GM12878 (cell line): ENCODE results near the gene TOP3A.

Experiments
- FOXK2 ChIP-seq: fragments of 450-650 bp; IDR thresholded peaks from 2 replicates; pipeline ENCODE4 v1.6.1; 2017; ENCODE audit warnings: mild to moderate bottlenecking, moderate library complexity
- HDAC6 ChIP-seq: fragments of 200-600 bp; sonication (generic); IDR thresholded peaks from one replicate; pipeline ENCODE4 v1.8.0; 2017; ENCODE audit warnings: antibody characterized with exemption; ENCODE audit not compliant: unreplicated experiment
- MYC ChIP-seq: IDR thresholded peaks from 2 replicates; pipeline ENCODE4 v1.6.1; 2011; ENCODE audit warnings: mild to moderate bottlenecking, low read length, moderate library complexity, inconsistent platforms; ENCODE audit not compliant: insufficient read depth, insufficient replicate concordance, insufficient read length, severe bottlenecking
- PML ChIP-seq: IDR thresholded peaks from 2 replicates; pipeline ENCODE4 v1.6.1; 2012; ENCODE audit warnings: low read length, inconsistent platforms
- POLR2A ChIP-seq: IDR thresholded peaks from 2 replicates; pipeline ENCODE4 v1.6.1; 2011; ENCODE audit warnings: low read depth, mild to moderate bottlenecking, low read length
- RAD21 ChIP-seq: IDR thresholded peaks from 2 replicates; pipeline ENCODE4 v1.6.1; 2011; ENCODE audit warnings: mild to moderate bottlenecking, low read depth, low read length, moderate library complexity; ENCODE audit not compliant: insufficient read depth
- YY1 ChIP-seq: IDR thresholded peaks from 2 replicates; pipeline ENCODE4 v1.6.1; 2011; ENCODE audit warnings: low read depth, mild to moderate bottlenecking, low read length
- ZNF384 ChIP-seq: IDR thresholded peaks from 2 replicates; pipeline ENCODE4 v1.6.1; 2012; ENCODE audit warnings: low read depth, mild to moderate bottlenecking, low read length, improper control_type of control experiment, borderline replicate concordance
- TF ChIP-seq, protein P1 (sequence below), 3 experiments: IDR thresholded peaks in 2 of 3; conservative IDR thresholded peaks in 1 of 3; 2 replicates each; pipeline ENCODE4 v1.5.1; 2011; ENCODE audit warnings: low read depth in 3 of 3, low read length in 3 of 3, mild to moderate bottlenecking in 3 of 3, control low read depth in 2 of 3, moderate library complexity in 2 of 3, inconsistent platforms in 1 of 3, mixed read lengths in 1 of 3; ENCODE audit not compliant: control insufficient read depth in 2 of 3, insufficient read depth in 1 of 3; ENCODE audit errors: extremely low read depth in 1 of 3
- TF ChIP-seq, protein P2 (sequence below): IDR thresholded peaks from 2 replicates; pipeline ENCODE4 v1.6.1; 2012; ENCODE audit warnings: mild to moderate bottlenecking, low read depth, low read length
- TF ChIP-seq, protein P3 (sequence below): IDR thresholded peaks from 2 replicates; pipeline ENCODE4 v1.6.1; 2011; ENCODE audit warnings: borderline replicate concordance, low read depth, mild to moderate bottlenecking, moderate library complexity, mixed read lengths, low read length; ENCODE audit not compliant: insufficient read depth; ENCODE audit errors: extremely low read length
- TF ChIP-seq, protein P4 (sequence below): fragments of 450-650 bp; IDR thresholded peaks from 2 replicates; pipeline ENCODE4 v1.6.1; 2017; ENCODE audit warnings: mild to moderate bottlenecking, moderate library complexity

DNA sequence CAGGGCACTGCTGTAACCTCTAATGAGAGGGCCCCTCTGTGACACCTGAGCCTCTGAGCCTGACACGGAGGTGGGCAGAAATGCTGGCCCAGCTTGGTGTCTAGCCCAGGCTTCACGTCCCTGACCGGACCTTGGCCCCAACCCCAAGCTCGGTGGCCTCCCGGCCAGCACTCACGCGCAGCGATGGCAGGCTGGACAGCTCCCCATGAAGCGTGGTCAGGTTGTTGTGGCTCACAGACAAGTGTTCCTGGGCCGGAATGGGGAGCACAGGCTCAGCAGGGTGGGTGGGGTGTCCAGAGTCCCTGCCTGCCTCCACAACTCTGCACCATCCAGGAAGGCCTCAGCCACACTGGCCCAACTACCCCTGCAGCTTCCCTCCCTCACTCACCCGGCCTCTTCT lies 58.4 kb downstream of the TOP3A start:
- TF ChIP-seq, protein P1, sequence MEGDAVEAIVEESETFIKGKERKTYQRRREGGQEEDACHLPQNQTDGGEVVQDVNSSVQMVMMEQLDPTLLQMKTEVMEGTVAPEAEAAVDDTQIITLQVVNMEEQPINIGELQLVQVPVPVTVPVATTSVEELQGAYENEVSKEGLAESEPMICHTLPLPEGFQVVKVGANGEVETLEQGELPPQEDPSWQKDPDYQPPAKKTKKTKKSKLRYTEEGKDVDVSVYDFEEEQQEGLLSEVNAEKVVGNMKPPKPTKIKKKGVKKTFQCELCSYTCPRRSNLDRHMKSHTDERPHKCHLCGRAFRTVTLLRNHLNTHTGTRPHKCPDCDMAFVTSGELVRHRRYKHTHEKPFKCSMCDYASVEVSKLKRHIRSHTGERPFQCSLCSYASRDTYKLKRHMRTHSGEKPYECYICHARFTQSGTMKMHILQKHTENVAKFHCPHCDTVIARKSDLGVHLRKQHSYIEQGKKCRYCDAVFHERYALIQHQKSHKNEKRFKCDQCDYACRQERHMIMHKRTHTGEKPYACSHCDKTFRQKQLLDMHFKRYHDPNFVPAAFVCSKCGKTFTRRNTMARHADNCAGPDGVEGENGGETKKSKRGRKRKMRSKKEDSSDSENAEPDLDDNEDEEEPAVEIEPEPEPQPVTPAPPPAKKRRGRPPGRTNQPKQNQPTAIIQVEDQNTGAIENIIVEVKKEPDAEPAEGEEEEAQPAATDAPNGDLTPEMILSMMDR (IDR thresholded peaks at IDR 0.05 in 2 of 3, conservative IDR thresholded peaks at IDR 0.05 in 1 of 3; ENCODE audit: control insufficient read depth in 2 of 3, extremely low read depth in 1 of 3, insufficient read depth in 1 of 3, low read depth in 3 of 3, low read length in 3 of 3), result no peak
- TF ChIP-seq MYC, result no peak
- TF ChIP-seq ZNF384, result no peak
- no peak for TF ChIP-seq FOXK2
- no peak for TF ChIP-seq RAD21
- no peak for TF ChIP-seq PML
- TF ChIP-seq, protein P2, sequence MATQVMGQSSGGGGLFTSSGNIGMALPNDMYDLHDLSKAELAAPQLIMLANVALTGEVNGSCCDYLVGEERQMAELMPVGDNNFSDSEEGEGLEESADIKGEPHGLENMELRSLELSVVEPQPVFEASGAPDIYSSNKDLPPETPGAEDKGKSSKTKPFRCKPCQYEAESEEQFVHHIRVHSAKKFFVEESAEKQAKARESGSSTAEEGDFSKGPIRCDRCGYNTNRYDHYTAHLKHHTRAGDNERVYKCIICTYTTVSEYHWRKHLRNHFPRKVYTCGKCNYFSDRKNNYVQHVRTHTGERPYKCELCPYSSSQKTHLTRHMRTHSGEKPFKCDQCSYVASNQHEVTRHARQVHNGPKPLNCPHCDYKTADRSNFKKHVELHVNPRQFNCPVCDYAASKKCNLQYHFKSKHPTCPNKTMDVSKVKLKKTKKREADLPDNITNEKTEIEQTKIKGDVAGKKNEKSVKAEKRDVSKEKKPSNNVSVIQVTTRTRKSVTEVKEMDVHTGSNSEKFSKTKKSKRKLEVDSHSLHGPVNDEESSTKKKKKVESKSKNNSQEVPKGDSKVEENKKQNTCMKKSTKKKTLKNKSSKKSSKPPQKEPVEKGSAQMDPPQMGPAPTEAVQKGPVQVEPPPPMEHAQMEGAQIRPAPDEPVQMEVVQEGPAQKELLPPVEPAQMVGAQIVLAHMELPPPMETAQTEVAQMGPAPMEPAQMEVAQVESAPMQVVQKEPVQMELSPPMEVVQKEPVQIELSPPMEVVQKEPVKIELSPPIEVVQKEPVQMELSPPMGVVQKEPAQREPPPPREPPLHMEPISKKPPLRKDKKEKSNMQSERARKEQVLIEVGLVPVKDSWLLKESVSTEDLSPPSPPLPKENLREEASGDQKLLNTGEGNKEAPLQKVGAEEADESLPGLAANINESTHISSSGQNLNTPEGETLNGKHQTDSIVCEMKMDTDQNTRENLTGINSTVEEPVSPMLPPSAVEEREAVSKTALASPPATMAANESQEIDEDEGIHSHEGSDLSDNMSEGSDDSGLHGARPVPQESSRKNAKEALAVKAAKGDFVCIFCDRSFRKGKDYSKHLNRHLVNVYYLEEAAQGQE, result no peak
- TF ChIP-seq, protein P3, sequence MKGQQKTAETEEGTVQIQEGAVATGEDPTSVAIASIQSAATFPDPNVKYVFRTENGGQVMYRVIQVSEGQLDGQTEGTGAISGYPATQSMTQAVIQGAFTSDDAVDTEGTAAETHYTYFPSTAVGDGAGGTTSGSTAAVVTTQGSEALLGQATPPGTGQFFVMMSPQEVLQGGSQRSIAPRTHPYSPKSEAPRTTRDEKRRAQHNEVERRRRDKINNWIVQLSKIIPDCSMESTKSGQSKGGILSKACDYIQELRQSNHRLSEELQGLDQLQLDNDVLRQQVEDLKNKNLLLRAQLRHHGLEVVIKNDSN, result no peak
- TF ChIP-seq HDAC6, result no peak
- TF ChIP-seq, protein P4, sequence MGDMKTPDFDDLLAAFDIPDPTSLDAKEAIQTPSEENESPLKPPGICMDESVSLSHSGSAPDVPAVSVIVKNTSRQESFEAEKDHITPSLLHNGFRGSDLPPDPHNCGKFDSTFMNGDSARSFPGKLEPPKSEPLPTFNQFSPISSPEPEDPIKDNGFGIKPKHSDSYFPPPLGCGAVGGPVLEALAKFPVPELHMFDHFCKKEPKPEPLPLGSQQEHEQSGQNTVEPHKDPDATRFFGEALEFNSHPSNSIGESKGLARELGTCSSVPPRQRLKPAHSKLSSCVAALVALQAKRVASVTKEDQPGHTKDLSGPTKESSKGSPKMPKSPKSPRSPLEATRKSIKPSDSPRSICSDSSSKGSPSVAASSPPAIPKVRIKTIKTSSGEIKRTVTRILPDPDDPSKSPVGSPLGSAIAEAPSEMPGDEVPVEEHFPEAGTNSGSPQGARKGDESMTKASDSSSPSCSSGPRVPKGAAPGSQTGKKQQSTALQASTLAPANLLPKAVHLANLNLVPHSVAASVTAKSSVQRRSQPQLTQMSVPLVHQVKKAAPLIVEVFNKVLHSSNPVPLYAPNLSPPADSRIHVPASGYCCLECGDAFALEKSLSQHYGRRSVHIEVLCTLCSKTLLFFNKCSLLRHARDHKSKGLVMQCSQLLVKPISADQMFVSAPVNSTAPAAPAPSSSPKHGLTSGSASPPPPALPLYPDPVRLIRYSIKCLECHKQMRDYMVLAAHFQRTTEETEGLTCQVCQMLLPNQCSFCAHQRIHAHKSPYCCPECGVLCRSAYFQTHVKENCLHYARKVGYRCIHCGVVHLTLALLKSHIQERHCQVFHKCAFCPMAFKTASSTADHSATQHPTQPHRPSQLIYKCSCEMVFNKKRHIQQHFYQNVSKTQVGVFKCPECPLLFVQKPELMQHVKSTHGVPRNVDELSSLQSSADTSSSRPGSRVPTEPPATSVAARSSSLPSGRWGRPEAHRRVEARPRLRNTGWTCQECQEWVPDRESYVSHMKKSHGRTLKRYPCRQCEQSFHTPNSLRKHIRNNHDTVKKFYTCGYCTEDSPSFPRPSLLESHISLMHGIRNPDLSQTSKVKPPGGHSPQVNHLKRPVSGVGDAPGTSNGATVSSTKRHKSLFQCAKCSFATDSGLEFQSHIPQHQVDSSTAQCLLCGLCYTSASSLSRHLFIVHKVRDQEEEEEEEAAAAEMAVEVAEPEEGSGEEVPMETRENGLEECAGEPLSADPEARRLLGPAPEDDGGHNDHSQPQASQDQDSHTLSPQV, result no peak
- no peak for TF ChIP-seq POLR2A
- TF ChIP-seq YY1, result no peak
